Measurements from ENCODE around the gene F10. TPM values are rescaled to one million over a fixed set of nuclear protein-coding genes. Genes with fewer than 3 reads are reported as not detected.
"Not testable (repeated sequence)": the region's sequence is repeated elsewhere in the genome, so short reads cannot be mapped to it uniquely, and the experiment has no call there.

Gene F10
- total RNA-seq, 1 experiment from 2014 or later = not detected

- no peak for TF ChIP-seq CTCF (IDR thresholded peaks at IDR 0.05; ENCODE audit: unreplicated experiment)
- Mint-ChIP-seq H3K27me3 (ENCODE audit: insufficient read depth, unreplicated experiment) (peaks cover 23% of the 10 kb centered on the region), H3K27ac (ENCODE audit: low read depth, unreplicated experiment) (no peak overlapping the region), H3K4me1 (ENCODE audit: insufficient read depth, unreplicated experiment) (no peaks in the 10 kb centered on the region), H3K9me3 (ENCODE audit: unreplicated experiment) (no peaks in the 10 kb centered on the region), H3K36me3 (ENCODE audit: insufficient read depth, unreplicated experiment) (peaks cover under 1% of the 10 kb centered on the region), H3K4me3 (ENCODE audit: unreplicated experiment) (no peak overlapping the region)
- ChIA-PET POLR2A (no interaction called here), CTCF (no interaction called here)
- BruUV-seq (replicated peaks) = no TSS peak
- intact Hi-C loops (cut with micrococcal nuclease) = no loop called here
- no peak for DNase-seq (ENCODE audit: unreplicated experiment)
Measured at GRCh38 chr13:113160983-113161382, 38.4 kb downstream of the F10 start.

- no peak for DNase-seq (ENCODE audit: unreplicated experiment)
- no peak overlapping the region for H3K27ac Mint-ChIP-seq (ENCODE audit: low read depth, unreplicated experiment)
- no peak overlapping the region for H3K4me3 Mint-ChIP-seq (ENCODE audit: unreplicated experiment)
- H3K9me3 Mint-ChIP-seq (ENCODE audit: unreplicated experiment) = no peaks in the 10 kb centered on the region
- H3K36me3 Mint-ChIP-seq (ENCODE audit: insufficient read depth, unreplicated experiment) = peaks cover 5% of the 10 kb centered on the region
- peaks cover 23% of the 10 kb centered on the region for H3K27me3 Mint-ChIP-seq (ENCODE audit: insufficient read depth, unreplicated experiment)
- intact Hi-C loops (cut with micrococcal nuclease) = no loop called here
- H3K4me1 Mint-ChIP-seq (ENCODE audit: insufficient read depth, unreplicated experiment) = no peaks in the 10 kb centered on the region
- ChIA-PET CTCF (no interaction called here), POLR2A (no interaction called here)
- no TSS peak for BruUV-seq (replicated peaks)
- TF ChIP-seq CTCF (IDR thresholded peaks at IDR 0.05; ENCODE audit: unreplicated experiment) = no peak
Measured at GRCh38 chr13:113161433-113161832, 38.8 kb downstream of the F10 start.

GRCh38 chr13:113161975-113162374, 39.4 kb downstream of the F10 start:
- peaks cover 23% of the 10 kb centered on the region for H3K27me3 Mint-ChIP-seq (ENCODE audit: insufficient read depth, unreplicated experiment)
- H3K9me3 Mint-ChIP-seq (ENCODE audit: unreplicated experiment); intact Hi-C loops (cut with micrococcal nuclease); H3K27ac Mint-ChIP-seq (ENCODE audit: low read depth, unreplicated experiment); DNase-seq (ENCODE audit: unreplicated experiment); POLR2A ChIA-PET; BruUV-seq (replicated peaks); H3K4me1 Mint-ChIP-seq (ENCODE audit: insufficient read depth, unreplicated experiment); H3K36me3 Mint-ChIP-seq (ENCODE audit: insufficient read depth, unreplicated experiment); CTCF ChIA-PET; H3K4me3 Mint-ChIP-seq (ENCODE audit: unreplicated experiment): not testable (repeated sequence)

- no peak for DNase-seq (ENCODE audit: unreplicated experiment)
- H3K27me3 Mint-ChIP-seq (ENCODE audit: insufficient read depth, unreplicated experiment) = peaks cover 23% of the 10 kb centered on the region
- no peak overlapping the region for H3K4me3 Mint-ChIP-seq (ENCODE audit: unreplicated experiment)
- no peaks in the 10 kb centered on the region for H3K4me1 Mint-ChIP-seq (ENCODE audit: insufficient read depth, unreplicated experiment)
- peaks cover 10% of the 10 kb centered on the region for H3K9me3 Mint-ChIP-seq (ENCODE audit: unreplicated experiment)
- ChIA-PET CTCF (no interaction called here), POLR2A (no interaction called here)
- H3K27ac Mint-ChIP-seq (ENCODE audit: low read depth, unreplicated experiment) = no peak overlapping the region
- no TSS peak for BruUV-seq (replicated peaks)
- TF ChIP-seq CTCF (IDR thresholded peaks at IDR 0.05; ENCODE audit: unreplicated experiment) = no peak
- peaks cover 6% of the 10 kb centered on the region for H3K36me3 Mint-ChIP-seq (ENCODE audit: insufficient read depth, unreplicated experiment)
- intact Hi-C loops (cut with micrococcal nuclease) = no loop called here
Measured at GRCh38 chr13:113162783-113163685, 40.4 kb downstream of the F10 start.
